Esophagus muscularis mucosa (tissue), 4 donors: ENCODE measurements around the gene MESP1. TPM values are rescaled to one million over a fixed set of nuclear protein-coding genes. Genes with fewer than 3 reads are reported as not detected.
A peak's percentile ranks its signal among the peaks of the same experiment; 100 is the strongest.

Source experiments
- DNase-seq: peaks from one replicate; pipeline ENCODE4 v3.0.0-alpha.2; 2017; ENCODE audit errors: extremely low spot score
- H3K27ac ChIP-seq, 4 donors: fragments of 200-600 bp; sonication (generic); replicated peaks in 1 of 4; 1 replicate in 3 of 4; 2 replicates in 1 of 4; pipeline ENCODE4 v1.5.1; 2016 to 2019; ENCODE audit warnings: mild to moderate bottlenecking in 1 of 4
- H3K27me3 ChIP-seq, 4 donors: fragments of 200-600 bp; sonication (generic); one replicate each; pipeline versions ENCODE4 v1.5.1 to v1.6.0; 2016 to 2019
- H3K36me3 ChIP-seq, 4 donors: fragments of 200-600 bp; sonication (generic); one replicate each; pipeline ENCODE4 v1.5.1; 2016 to 2019
- H3K4me1 ChIP-seq, 4 donors: fragments of 200-600 bp; sonication (generic); one replicate each; pipeline ENCODE4 v1.5.1; 2016 to 2019
- H3K4me3 ChIP-seq, 4 donors: fragments of 200-600 bp; sonication (generic); 1 replicate in 2 of 4; 2 replicates in 2 of 4; pipeline ENCODE4 v1.5.1; 2016 to 2019; ENCODE audit warnings: mild to moderate bottlenecking in 4 of 4, moderate library complexity in 1 of 4
- H3K9me3 ChIP-seq, 4 donors: fragments of 200-600 bp; sonication (generic); 1 replicate in 3 of 4; 2 replicates in 1 of 4; pipeline ENCODE4 v1.5.1; 2016 to 2019
- CTCF ChIP-seq, 3 experiments: fragments of 200-600 bp in 2 of 3; fragments of 450-650 bp in 1 of 3; sonication (generic) in 2 of 3; IDR thresholded peaks; one replicate each; pipeline ENCODE4 v1.5.1; 2017 to 2019; ENCODE audit warnings: antibody characterized with exemption in 3 of 3, mild to moderate bottlenecking in 2 of 3, moderate library complexity in 1 of 3
- EP300 ChIP-seq: sonication (generic); formaldehyde crosslinking; IDR thresholded peaks from one replicate; pipeline ENCODE4 v1.6.1; 2017; ENCODE audit warnings: antibody characterized with exemption
- POLR2A ChIP-seq: fragments of 450-650 bp; IDR thresholded peaks from one replicate; pipeline ENCODE4 v1.6.1; 2017; ENCODE audit warnings: antibody characterized with exemption, moderate library complexity, mild to moderate bottlenecking, low read depth
- POLR2AphosphoS5 ChIP-seq, 2 donors: sonication (generic); formaldehyde crosslinking; IDR thresholded peaks; one replicate each; pipeline ENCODE4 v1.6.1; 2017; ENCODE audit warnings: antibody characterized with exemption in 2 of 2
- WGBS: methylation state at CpG from one replicate; pipeline ENCODE4 v1.1.5; 2018; 5-methylcytosine and 5-hydroxymethylcytosine counted together
- intact Hi-C: fragments of 100-400 bp; cut with DNase I; formaldehyde crosslinking; loops from one replicate; pipeline ENCODE4 v1.15.1; 2023
- total RNA-seq, 4 donors: library from RNA; depleted of rRNA; stranded (reverse); fragments of >200 nt; gene quantifications; one replicate each; pipeline versions ENCODE4 v1.1.0 to v1.2.1, GENCODE V29; 2016

MESP1 gene
- total RNA-seq, 4 donors from 2014 or later = 0.50 to 2.8 (median 1.7) TPM

GRCh38 chr15:89745131-89745530 is 5.9 kb downstream of the MESP1 start:
- no peak for TF ChIP-seq EP300
- no peak for TF ChIP-seq POLR2A
- no peak for TF ChIP-seq CTCF (IDR thresholded peaks at IDR 0.05)
- no peak for TF ChIP-seq POLR2AphosphoS5 (IDR thresholded peaks at IDR 0.05)
- no peak for DNase-seq
- Histone ChIP-seq H3K9me3 (no peaks in the 10 kb centered on the region), H3K36me3 (no peaks in the 10 kb centered on the region), H3K4me1 (peaks cover 3 to 9% (median 6%) of the 10 kb centered on the region in 4 donors), H3K27me3 (peaks cover 0 to 19% (median 0%) of the 10 kb centered on the region in 4 donors), H3K4me3 (no peak overlapping the region), H3K27ac (no peak overlapping the region)
- WGBS = 80% methylated on average over 10 of the region's 13 CpGs
- intact Hi-C loops = no loop called here

DNA sequence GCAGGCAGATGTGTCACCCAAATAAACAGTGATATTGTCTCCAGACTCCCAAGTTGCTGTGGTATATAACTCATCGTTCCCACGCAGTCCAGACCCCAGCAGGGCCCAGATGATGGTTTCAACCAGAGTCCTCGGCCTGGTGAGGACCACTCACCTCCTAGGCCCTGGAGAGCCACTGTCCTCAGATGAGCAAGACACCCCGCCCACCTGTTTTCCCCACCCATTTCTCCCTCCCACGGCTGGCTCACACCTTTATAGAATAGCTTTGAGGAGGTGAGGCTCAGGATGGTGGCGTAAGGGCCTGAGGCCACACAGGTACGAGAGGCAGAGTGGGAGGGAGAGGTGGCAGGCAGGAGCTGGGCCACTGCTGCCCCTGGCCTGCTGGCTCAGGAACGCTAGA is 7.5 kb downstream of the MESP1 start:
- no peak for DNase-seq
- no peak overlapping the region for H3K27ac ChIP-seq
- TF ChIP-seq POLR2AphosphoS5 (IDR thresholded peaks at IDR 0.05) = no peak
- no peak for TF ChIP-seq POLR2A
- no peak for TF ChIP-seq EP300
- TF ChIP-seq CTCF (IDR thresholded peaks at IDR 0.05) = no peak
- no peaks in the 10 kb centered on the region for H3K9me3 ChIP-seq
- peaks cover 0 to 19% (median 0%) of the 10 kb centered on the region in 4 donors for H3K27me3 ChIP-seq
- intact Hi-C loops = no loop called here
- no peaks in the 10 kb centered on the region for H3K36me3 ChIP-seq
- H3K4me1 ChIP-seq = peaks cover 0 to 4% (median 2%) of the 10 kb centered on the region in 4 donors
- 83% methylated on average over 7 of the region's 8 CpGs for WGBS
- no peak overlapping the region for H3K4me3 ChIP-seq

DNA sequence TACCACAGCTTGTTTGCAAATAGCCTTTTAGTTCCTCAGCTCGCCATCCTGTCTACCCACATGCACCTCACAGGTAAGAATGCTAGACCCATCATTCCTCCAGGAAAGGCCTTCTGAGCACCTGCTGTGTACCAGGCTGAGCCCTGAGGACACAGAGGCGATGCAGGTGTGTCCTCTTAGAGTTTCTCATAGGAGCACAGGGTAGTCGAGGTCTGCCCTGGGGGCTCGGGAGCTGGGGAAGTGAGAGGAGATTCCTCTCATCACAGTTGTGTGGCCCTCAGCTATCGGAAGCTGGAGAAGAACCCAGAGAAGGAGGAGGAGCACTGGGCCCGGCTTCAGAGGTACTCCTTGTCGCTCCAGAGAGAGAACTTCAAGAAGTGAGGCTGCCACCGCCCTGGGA is 8.0 kb downstream of the MESP1 start:
- Histone ChIP-seq H3K27me3 (peaks cover 0 to 19% (median 0%) of the 10 kb centered on the region in 4 donors), H3K36me3 (no peaks in the 10 kb centered on the region), H3K4me1 (peaks cover 0 to 4% (median 2%) of the 10 kb centered on the region in 4 donors), H3K27ac (no peak overlapping the region), H3K4me3 (no peak overlapping the region), H3K9me3 (no peaks in the 10 kb centered on the region)
- no peak for DNase-seq
- 88% methylated on average over 8 of the region's 8 CpGs for WGBS
- TF ChIP-seq CTCF (IDR thresholded peaks at IDR 0.05) (no peak), POLR2AphosphoS5 (IDR thresholded peaks at IDR 0.05) (no peak), EP300 (no peak), POLR2A (no peak)
- intact Hi-C loops = no loop called here

- DNase-seq = no peak
- 8% methylated on average over 8 of the region's 8 CpGs for WGBS
- H3K4me3 ChIP-seq = no peak overlapping the region
- intact Hi-C loops = no loop called here
- H3K4me1 ChIP-seq = peaks cover 0 to 4% (median 2%) of the 10 kb centered on the region in 4 donors
- H3K27ac ChIP-seq = no peak overlapping the region
- H3K27me3 ChIP-seq = no peaks in the 10 kb centered on the region
- no peaks in the 10 kb centered on the region for H3K36me3 ChIP-seq
- no peaks in the 10 kb centered on the region for H3K9me3 ChIP-seq
- no peak for TF ChIP-seq POLR2AphosphoS5 (IDR thresholded peaks at IDR 0.05)
- TF ChIP-seq CTCF (IDR thresholded peaks at IDR 0.05) = peak in 2 of 3 experiments; percentile 90 to 92
Measured at GRCh38 chr15:89740137-89740536, 10.9 kb downstream of the MESP1 start.

DNA sequence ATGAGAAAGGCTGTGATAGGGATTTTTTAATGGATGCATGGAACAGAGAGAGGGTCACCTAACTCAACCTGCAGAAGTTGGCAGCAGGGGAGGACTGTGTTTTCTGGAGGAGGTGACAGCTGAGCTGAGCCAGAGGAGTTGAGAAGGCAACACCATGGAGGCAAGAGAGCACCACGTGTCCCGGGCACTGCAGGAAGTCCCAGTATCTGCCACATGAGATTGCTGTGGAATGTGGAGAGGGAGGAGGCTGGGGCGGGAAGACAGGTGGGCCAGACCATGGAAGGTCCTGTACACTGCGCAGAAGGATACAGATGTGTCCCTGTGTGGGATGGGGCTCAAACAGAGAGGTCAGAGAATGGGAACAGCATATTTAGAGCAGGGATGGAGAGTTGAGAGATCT is 15.3 kb downstream of the MESP1 start:
- DNase-seq = no peak
- no peak overlapping the region for H3K27ac ChIP-seq
- peaks cover 0 to 5% (median 0%) of the 10 kb centered on the region in 4 donors for H3K27me3 ChIP-seq
- 59% methylated on average over 4 of the region's 4 CpGs for WGBS
- H3K4me3 ChIP-seq = no peak overlapping the region
- H3K9me3 ChIP-seq = no peaks in the 10 kb centered on the region
- intact Hi-C loops = no loop called here
- TF ChIP-seq POLR2AphosphoS5 (IDR thresholded peaks at IDR 0.05) (no peak), POLR2A (no peak), CTCF (IDR thresholded peaks at IDR 0.05) (no peak), EP300 (no peak)
- peaks cover 0 to 4% (median 2%) of the 10 kb centered on the region in 4 donors for H3K4me1 ChIP-seq
- no peaks in the 10 kb centered on the region for H3K36me3 ChIP-seq
